ENCODE measurements around the gene CD8A.
A peak's percentile ranks its signal among the peaks of the same experiment; 100 is the strongest.

Gene CD8A

DNA sequence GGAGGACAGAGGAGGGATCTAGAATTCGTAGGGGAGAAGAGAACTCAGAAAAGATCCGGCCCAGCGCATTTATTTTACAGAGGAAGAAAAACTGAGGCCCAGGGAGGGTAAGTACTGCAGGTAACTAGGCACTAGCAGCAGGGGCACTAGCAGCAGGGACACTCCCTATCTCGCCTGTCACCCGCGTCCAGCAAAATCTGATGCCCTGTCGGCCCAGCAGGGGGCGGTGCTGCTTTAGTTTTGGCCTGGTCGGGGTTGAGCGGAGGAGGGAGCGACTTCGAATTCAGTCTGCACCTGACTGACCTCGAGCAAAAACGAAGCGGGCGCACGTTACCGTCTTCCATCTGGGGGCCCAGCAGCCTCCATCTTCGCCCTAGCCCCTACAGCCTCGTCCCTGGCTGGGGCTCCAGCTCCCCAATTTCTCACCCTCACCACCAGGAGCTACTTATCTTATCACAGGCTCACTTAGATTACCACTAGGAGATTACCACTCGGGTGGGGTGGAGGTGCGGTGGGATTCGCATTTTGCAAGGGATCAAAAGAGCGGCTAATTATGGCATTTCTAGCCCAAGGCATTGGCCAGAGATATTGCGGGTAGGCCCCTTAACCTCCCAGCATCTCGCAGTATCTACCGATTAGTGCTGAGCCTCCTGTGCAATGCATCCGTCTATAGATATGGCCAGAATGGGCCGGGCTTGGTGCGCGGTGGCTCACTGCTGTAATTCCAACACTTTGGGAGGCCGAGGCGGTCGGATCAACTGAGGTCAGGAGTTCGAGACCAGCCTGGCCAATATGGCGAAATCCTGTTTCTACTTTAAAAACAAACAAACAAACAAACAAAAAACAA, 17.8 kb upstream of the CD8A start:
- peak; percentile 86 to 87 (median 86) for DNase-seq (ENCODE audit: low read depth in 3 of 3)

- DNase-seq (ENCODE audit: low read depth in 3 of 3) = no peak
Measured at GRCh38 chr2:86807468-86808275, 17.0 kb upstream of the CD8A start.

GRCh38 chr2:86807133-86807467, 16.4 kb upstream of the CD8A start:
- no peak for DNase-seq (ENCODE audit: low read depth in 3 of 3)

DNA sequence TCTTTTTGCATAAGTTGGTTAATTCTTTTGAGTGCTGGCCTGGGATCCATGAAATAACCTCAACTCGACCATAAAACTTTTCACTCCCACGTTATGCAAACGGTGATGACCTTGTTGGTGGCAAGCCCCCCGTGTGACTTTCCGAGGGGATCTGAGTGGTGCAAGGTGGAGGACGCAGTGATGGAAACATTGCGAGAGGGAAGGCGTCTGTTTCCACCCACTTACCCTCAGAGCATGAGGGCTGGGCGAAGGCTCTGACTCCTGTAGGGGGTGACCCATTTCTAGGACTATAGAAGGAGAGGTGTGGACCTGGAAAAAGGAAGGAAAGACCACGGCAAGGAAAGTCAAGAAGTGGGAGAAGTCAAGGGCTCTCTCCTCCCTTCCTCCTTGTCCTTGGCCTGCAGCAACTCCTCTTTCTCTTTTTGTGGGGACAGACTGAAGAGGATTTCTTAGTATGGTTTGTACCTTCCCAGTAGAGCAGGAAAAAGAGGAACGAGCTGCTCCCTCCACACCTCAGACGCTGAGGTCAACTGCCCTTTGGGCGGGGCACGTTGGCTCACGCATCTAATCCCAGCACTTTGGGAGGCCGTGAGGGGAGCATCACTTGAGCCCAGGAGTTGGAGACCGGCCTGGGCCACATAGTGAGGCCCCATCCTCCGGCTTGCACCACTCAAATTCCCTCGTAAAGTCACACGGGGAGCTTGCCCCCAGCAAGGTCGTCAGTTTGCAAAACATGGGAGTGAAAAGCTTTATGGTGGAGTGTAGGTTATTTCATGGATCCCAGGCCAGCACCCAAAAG, 15.5 kb upstream of the CD8A start:
- DNase-seq (ENCODE audit: low read depth in 3 of 3) = no peak

- no peak for DNase-seq (ENCODE audit: low read depth in 3 of 3)
Measured at GRCh38 chr2:86800856-86801567, 10.3 kb upstream of the CD8A start.

GRCh38 chr2:86794861-86795260, 4.1 kb upstream of the CD8A start:
- DNase-seq (ENCODE audit: low read depth in 3 of 3) = no peak

GRCh38 chr2:86793752-86794151, 3.0 kb upstream of the CD8A start:
- no peak for DNase-seq (ENCODE audit: low read depth in 3 of 3)

DNA sequence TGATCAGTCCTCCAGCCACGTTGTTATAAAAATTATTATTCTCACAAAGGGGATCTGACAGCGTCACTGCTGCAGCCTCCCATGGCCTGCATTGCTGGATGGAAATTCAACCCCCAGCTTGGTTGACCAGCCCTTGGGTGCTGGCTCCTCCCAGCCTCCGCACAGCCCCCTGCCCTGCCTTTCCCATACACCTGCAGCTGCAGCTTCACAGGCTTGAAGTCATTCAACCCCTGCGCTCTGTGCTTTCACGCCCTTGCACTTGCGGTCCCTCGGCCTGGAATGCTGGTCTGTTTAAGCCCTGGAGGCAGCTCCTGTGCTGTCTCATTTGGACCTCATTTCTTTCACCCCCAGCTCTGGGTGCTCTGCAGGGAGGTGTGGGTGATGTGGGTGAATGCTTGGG, 860 bp upstream of the CD8A start:
- no peak for DNase-seq (ENCODE audit: low read depth in 3 of 3)

- no peak for DNase-seq (ENCODE audit: low read depth in 3 of 3)
Measured at GRCh38 chr2:86790134-86790675, 508 bp downstream of the CD8A start.

DNA sequence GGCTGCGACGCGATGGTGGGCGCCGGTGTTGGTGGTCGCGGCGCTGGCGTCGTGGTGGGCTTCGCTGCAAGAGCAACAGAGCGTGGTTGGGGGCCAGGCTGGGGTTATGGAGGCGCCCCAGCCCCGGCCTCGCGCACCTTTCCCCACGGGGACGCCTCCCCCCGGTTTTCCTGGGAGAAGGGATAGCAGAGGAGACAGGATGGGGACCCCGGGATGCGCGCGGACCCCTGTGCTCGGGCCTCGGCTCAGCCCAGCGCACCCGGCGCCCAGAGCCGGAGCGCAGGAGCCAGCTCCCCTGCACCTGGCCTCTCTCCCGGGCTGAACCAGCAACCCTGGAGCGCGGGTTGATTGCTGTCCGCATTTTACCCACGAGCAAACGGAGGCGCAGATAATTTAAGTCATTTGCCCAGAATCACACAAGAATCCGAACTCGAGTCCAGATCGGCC, 1.0 kb downstream of the CD8A start:
- DNase-seq (ENCODE audit: low read depth in 3 of 3) = no peak

DNA sequence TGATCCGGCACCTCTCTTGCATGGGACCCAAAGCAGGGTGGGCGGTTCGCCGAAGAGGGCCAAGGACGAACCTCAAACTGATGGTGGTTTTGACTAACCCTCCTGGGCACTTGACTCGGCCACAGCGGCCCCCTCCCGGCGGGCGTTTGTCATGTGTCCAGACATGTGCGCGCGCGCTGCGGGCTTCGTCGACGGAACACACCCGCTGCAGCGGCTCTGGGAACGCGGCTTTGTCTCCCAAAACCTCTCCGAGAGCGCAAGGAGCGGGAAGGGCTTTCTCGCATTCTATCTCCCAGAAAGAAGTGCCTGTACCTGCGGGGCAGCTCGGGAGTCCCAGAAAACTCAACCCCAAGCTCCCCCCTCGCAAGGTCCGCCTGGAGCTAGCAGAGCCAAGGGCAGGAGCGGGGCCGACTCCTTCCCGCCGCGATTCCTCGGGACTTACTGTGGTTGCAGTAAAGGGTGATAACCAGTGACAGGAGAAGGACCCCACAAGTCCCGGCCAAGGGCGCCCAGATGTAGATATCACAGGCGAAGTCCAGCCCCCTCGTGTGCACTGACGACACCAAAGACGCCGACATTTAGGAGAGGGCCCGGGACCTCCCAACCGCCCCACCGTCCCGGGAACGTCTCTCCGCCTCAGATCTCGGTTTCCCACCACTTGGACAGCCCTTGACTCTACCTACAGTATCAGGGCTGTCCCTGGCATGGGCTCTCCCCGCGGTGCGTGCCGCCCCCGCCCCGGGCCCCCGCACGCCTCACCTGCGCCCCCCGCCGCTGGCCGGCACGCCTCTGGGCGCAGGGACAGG, 1.6 kb downstream of the CD8A start:
- DNase-seq (ENCODE audit: low read depth in 3 of 3) = no peak

DNA sequence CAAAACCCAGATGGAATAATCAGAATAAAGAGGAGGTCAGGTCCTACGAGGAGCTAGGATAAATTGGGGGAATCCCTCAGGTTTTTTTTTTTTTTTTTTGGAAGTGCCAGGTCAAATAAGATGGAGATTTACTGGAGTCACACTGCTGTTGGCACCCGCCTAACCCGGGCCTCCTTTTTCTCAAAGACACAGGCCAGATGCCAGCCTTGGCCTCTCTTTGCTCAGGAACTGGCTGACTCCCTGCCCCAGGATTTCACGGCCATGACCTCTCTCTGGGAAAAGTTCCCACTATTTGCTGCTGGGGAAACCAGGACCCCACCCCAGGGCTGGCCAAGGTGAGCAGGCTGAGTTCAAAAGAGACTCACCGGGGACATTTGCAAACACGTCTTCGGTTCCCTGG, 2.5 kb downstream of the CD8A start:
- no peak for DNase-seq (ENCODE audit: low read depth in 3 of 3)

GRCh38 chr2:86787736-86788135, 3.0 kb downstream of the CD8A start:
- DNase-seq (ENCODE audit: low read depth in 3 of 3) = no peak

GRCh38 chr2:86786001-86786536, 4.6 kb downstream of the CD8A start:
- DNase-seq (ENCODE audit: low read depth in 3 of 3) = no peak

DNA sequence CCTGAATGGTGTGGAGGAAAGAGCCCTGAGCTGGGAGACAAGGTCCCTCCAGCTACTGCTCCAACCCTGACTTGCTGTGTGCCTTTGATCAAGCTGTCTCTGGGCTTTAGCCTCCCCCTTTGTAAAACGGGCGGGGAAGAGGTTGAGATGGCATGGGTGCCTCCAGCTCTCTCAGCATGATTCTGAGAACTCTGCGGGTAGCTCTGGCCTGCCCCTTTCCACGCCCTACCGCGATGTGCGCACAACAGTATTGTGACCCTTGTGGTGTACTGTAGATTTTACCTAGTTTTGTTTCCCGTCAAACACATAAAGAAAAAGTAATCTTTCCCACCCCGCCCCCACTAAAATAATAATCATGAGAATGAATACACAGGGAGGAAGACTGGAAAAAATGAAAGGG, 5.3 kb downstream of the CD8A start:
- DNase-seq (ENCODE audit: low read depth in 3 of 3) = no peak

DNA sequence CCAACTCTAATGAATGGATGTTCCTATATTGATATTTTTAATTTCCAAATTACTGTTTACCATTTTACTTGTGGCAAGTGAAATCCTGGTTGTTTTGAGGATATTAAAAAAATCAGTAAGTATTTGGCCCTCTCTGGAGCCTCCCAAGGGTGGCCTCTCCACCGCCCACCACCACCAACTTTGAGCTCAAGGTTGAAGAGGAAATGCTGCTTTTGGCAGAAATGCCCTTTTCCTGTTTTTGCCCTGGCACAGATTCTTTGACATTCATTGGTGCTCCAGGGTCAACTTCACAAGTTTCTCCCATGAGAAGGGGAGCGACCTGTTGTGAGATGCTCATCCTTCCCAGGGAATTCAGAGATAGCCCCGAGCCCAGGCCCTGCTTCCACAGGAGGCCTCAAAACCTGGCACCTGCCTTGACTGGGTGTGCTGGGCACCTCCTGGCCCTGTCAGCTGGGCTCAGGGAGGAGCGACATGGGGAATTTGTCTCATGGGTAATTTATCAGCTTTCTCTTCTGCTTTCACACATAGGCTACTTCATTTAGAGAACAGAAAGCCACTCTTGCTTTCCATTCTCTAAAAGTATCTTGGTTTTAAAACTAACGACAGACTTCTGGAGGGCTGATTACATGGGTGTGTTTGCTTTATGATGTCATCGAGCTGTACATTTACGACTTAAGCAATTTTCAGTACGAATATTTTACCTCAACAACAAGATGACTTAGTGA, 6.9 kb downstream of the CD8A start:
- no peak for DNase-seq (ENCODE audit: low read depth in 3 of 3)

GRCh38 chr2:86782748-86783147, 8.0 kb downstream of the CD8A start:
- DNase-seq (ENCODE audit: low read depth in 3 of 3) = no peak

GRCh38 chr2:86781363-86781762, 9.3 kb downstream of the CD8A start:
- DNase-seq (ENCODE audit: low read depth in 3 of 3) = no peak

DNA sequence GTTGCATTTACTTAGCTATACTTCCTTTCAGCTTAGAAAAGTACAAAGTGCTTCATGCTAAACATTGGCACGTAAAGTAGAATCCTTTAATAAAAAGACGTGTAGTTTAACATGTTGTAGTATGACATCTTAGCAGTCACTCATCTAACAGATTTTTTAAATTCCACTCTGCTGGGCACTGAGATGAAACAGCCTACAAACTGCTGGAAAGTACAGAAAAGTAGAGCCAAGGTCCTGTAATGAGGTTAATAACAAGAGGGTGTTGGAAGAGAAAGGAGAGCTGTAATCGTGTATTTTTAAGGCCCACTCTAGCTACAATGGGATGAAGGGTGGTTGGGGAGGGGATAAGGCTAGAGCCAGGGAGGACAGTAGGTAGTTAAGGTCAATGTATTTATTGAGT, 10.7 kb downstream of the CD8A start:
- no peak for DNase-seq (ENCODE audit: low read depth in 3 of 3)

- DNase-seq (ENCODE audit: low read depth in 3 of 3) = no peak
Measured at GRCh38 chr2:86778957-86779356, 11.8 kb downstream of the CD8A start.

Data from stimulated activated CD4-positive, alpha-beta T cell treated with anti-CD3 and anti-CD28 coated beads, TNF-alpha, amount 100 ng/mL, for 4 hours (primary cell).